ENCODE data around the gene ETHE1.
A peak's percentile ranks its signal among the peaks of the same experiment; 100 is the strongest.
"Not testable (repeated sequence)": the region's sequence is repeated elsewhere in the genome, so short reads cannot be mapped to it uniquely, and the experiment has no call there.

The ETHE1 gene

GRCh38 chr19:43551399-43552197 lies 24.6 kb upstream of the ETHE1 start:
- DNase-seq = no peak

- no peak for DNase-seq
Measured at GRCh38 chr19:43548706-43549105, 21.7 kb upstream of the ETHE1 start.

GRCh38 chr19:43547926-43548325 lies 20.9 kb upstream of the ETHE1 start:
- not testable (repeated sequence) for DNase-seq

- DNase-seq = no peak
Measured at GRCh38 chr19:43546581-43546980, 19.6 kb upstream of the ETHE1 start.

GRCh38 chr19:43545981-43546380 lies 19.0 kb upstream of the ETHE1 start:
- no peak for DNase-seq

GRCh38 chr19:43545276-43545675 lies 18.3 kb upstream of the ETHE1 start:
- no peak for DNase-seq

GRCh38 chr19:43544077-43544476 lies 17.1 kb upstream of the ETHE1 start:
- no peak for DNase-seq

GRCh38 chr19:43541920-43542650 lies 15.1 kb upstream of the ETHE1 start:
- DNase-seq = no peak

- DNase-seq = no peak
Measured at GRCh38 chr19:43540381-43540780, 13.4 kb upstream of the ETHE1 start.

- no peak for DNase-seq
Measured at GRCh38 chr19:43538922-43539321, 11.9 kb upstream of the ETHE1 start.

- no peak for DNase-seq
Measured at GRCh38 chr19:43534816-43535761, 8.1 kb upstream of the ETHE1 start.

- DNase-seq = no peak
Measured at GRCh38 chr19:43534305-43534815, 7.4 kb upstream of the ETHE1 start.

GRCh38 chr19:43533546-43534304 lies 6.7 kb upstream of the ETHE1 start:
- DNase-seq = peak; percentile 32

- peak; percentile 88 for DNase-seq
Measured at GRCh38 chr19:43532962-43533545, 6.1 kb upstream of the ETHE1 start, which contains the start of gene ZNF575. TSS of gene ZNF575 (plus strand) at chr19:43533188. CDS start at chr19:43534423, 1,235 bp downstream.

- peak; percentile 61 for DNase-seq
Measured at GRCh38 chr19:43532571-43532961, 5.6 kb upstream of the ETHE1 start.

GRCh38 chr19:43527860-43528622 lies 1.0 kb upstream of the ETHE1 start:
- peak; percentile 64 for DNase-seq

- no peak for DNase-seq
Measured at GRCh38 chr19:43525836-43526771, 897 bp downstream of the ETHE1 start.

- no peak for DNase-seq
Measured at GRCh38 chr19:43524922-43525835, 1.8 kb downstream of the ETHE1 start.

Measured in DMS79 (cell line).